H9 (cell line): ENCODE results near the gene ZNF587. TPM values are rescaled to one million over a fixed set of nuclear protein-coding genes. Genes with fewer than 3 reads are reported as not detected.
A peak's percentile ranks its signal among the peaks of the same experiment; 100 is the strongest.

Experiments
- DNase-seq: peaks from one replicate; pipeline ENCODE4 v3.0.0-alpha.2; 2017
- H2AFZ ChIP-seq: one replicate; pipeline ENCODE4 v1.6.1; 2013; ENCODE audit warnings: mild to moderate bottlenecking, low read length, control low read depth, moderate library complexity
- H2AK5ac ChIP-seq: 2 replicates; pipeline ENCODE4 v1.6.1; 2013; ENCODE audit warnings: low read length, control low read depth, mixed read lengths; ENCODE audit not compliant: insufficient read length
- H2BK120ac ChIP-seq: one replicate; pipeline ENCODE4 v1.6.1; 2013; ENCODE audit warnings: low read depth, mild to moderate bottlenecking, low read length, control low read depth, inconsistent platforms; ENCODE audit not compliant: poor library complexity, severe bottlenecking
- H2BK12ac ChIP-seq: 2 replicates; pipeline ENCODE4 v1.6.1; 2013; ENCODE audit warnings: low read length, control low read depth, mixed read lengths, low read depth; ENCODE audit not compliant: insufficient read length
- H2BK15ac ChIP-seq: 2 replicates; pipeline ENCODE4 v1.6.1; 2013; ENCODE audit warnings: low read depth, low read length, control low read depth
- H2BK20ac ChIP-seq: one replicate; pipeline ENCODE4 v1.6.1; 2013; ENCODE audit warnings: low read depth, mild to moderate bottlenecking, low read length, control low read depth, inconsistent platforms; ENCODE audit not compliant: poor library complexity, severe bottlenecking
- H2BK5ac ChIP-seq: 2 replicates; pipeline ENCODE4 v1.6.1; 2013; ENCODE audit warnings: low read length, control low read depth, mixed read lengths; ENCODE audit not compliant: insufficient read length
- H3K14ac ChIP-seq: 2 replicates; pipeline ENCODE4 v1.6.1; 2013; ENCODE audit warnings: low read length, control low read depth; ENCODE audit not compliant: insufficient read depth
- H3K18ac ChIP-seq: 2 replicates; pipeline ENCODE4 v1.6.1; 2013; ENCODE audit warnings: low read depth, mild to moderate bottlenecking, mixed read lengths, low read length, control low read depth; ENCODE audit not compliant: insufficient read length
- H3K23ac ChIP-seq: 2 replicates; pipeline ENCODE4 v1.6.1; 2013; ENCODE audit warnings: low read length, control low read depth, mixed read lengths, low read depth; ENCODE audit not compliant: insufficient read length
- H3K23me2 ChIP-seq: 2 replicates; pipeline ENCODE4 v1.6.1; 2013; ENCODE audit warnings: low read depth, mild to moderate bottlenecking, mixed read lengths, low read length, control low read depth; ENCODE audit not compliant: insufficient read length, poor library complexity, severe bottlenecking
- H3K27ac ChIP-seq: 2 replicates; pipeline ENCODE4 v1.5.1; 2013; ENCODE audit warnings: low read length, control low read depth, mixed read lengths, low read depth; ENCODE audit not compliant: insufficient read length
- H3K27me3 ChIP-seq: 2 replicates; pipeline ENCODE4 v1.6.1; 2013; ENCODE audit warnings: low read length, control low read depth, inconsistent platforms; ENCODE audit not compliant: insufficient read depth
- H3K4ac ChIP-seq: 2 replicates; pipeline ENCODE4 v1.6.1; 2013; ENCODE audit warnings: low read depth, mild to moderate bottlenecking, control low read depth, inconsistent platforms, low read length, moderate library complexity
- H3K4me1 ChIP-seq: 2 replicates; pipeline ENCODE4 v1.6.1; 2013; ENCODE audit warnings: low read length, control low read depth, inconsistent platforms; ENCODE audit not compliant: insufficient read depth
- H3K4me2 ChIP-seq: 2 replicates; pipeline ENCODE4 v1.6.1; 2013; ENCODE audit warnings: low read length, control low read depth, mixed read lengths; ENCODE audit not compliant: insufficient read length, insufficient read depth
- H3K56ac ChIP-seq: 2 replicates; pipeline ENCODE4 v1.6.1; 2013; ENCODE audit warnings: low read depth, mild to moderate bottlenecking, mixed read lengths, low read length, control low read depth; ENCODE audit not compliant: insufficient read length
- H3K79me1 ChIP-seq: 2 replicates; pipeline ENCODE4 v1.6.1; 2013; ENCODE audit warnings: low read depth, mild to moderate bottlenecking, moderate library complexity, low read length, control low read depth, inconsistent platforms; ENCODE audit not compliant: insufficient read depth, poor library complexity, severe bottlenecking
- H3K79me2 ChIP-seq: 2 replicates; pipeline ENCODE4 v1.6.1; 2013; ENCODE audit warnings: low read length, control low read depth, inconsistent platforms; ENCODE audit not compliant: insufficient read depth
- H3K9ac ChIP-seq: 2 replicates; pipeline ENCODE4 v1.6.1; 2013; ENCODE audit warnings: low read length, control low read depth, mixed read lengths; ENCODE audit not compliant: insufficient read length; ENCODE audit errors: extremely low read depth
- H3K9me3 ChIP-seq: one replicate; pipeline ENCODE4 v1.6.1; 2013; ENCODE audit warnings: low read depth, low read length, inconsistent platforms; ENCODE audit not compliant: control insufficient read depth
- H3T11ph ChIP-seq: one replicate; pipeline ENCODE4 v1.6.1; 2013; ENCODE audit warnings: mild to moderate bottlenecking, low read length, control low read depth, inconsistent platforms
- H4K20me1 ChIP-seq: one replicate; pipeline ENCODE4 v1.6.1; 2013; ENCODE audit not compliant: control insufficient read depth, insufficient read length, insufficient read depth
- H4K5ac ChIP-seq: 2 replicates; pipeline ENCODE4 v1.6.1; 2013; ENCODE audit warnings: low read depth, mild to moderate bottlenecking, mixed read lengths, low read length, control low read depth; ENCODE audit not compliant: insufficient read length
- H4K8ac ChIP-seq: replicated peaks from 2 replicates; pipeline ENCODE4 v1.6.1; 2013; ENCODE audit warnings: low read length, control low read depth, mixed read lengths, low read depth; ENCODE audit not compliant: insufficient read length
- H4K91ac ChIP-seq: 2 replicates; pipeline ENCODE4 v1.6.1; 2013; ENCODE audit warnings: low read depth, mild to moderate bottlenecking, moderate library complexity, mixed read lengths, low read length, control low read depth; ENCODE audit not compliant: insufficient read length
- H3K27ac Mint-ChIP-seq, 3 experiments: 2 replicates in 2 of 3; 3 replicates in 1 of 3; pipeline ENCODE4 v1.8.0; 2020 to 2021; ENCODE audit warnings: mixed read lengths in 3 of 3, mild to moderate bottlenecking in 1 of 3, moderate library complexity in 1 of 3
- H3K27me3 Mint-ChIP-seq: 2 replicates; pipeline ENCODE4 v1.8.0; 2021; ENCODE audit warnings: low read depth, mild to moderate bottlenecking, moderate library complexity, mixed read lengths
- H3K36me3 Mint-ChIP-seq, 3 experiments: 2 replicates in 2 of 3; 3 replicates in 1 of 3; pipeline ENCODE4 v1.8.0; 2020 to 2021; ENCODE audit warnings: low read depth in 3 of 3, mixed read lengths in 3 of 3; ENCODE audit not compliant: insufficient read depth in 1 of 3
- H3K4me1 Mint-ChIP-seq, 2 experiments: 2 replicates each; pipeline ENCODE4 v1.8.0; 2020; ENCODE audit warnings: mixed read lengths in 2 of 2
- H3K4me3 Mint-ChIP-seq, 2 experiments: 2 replicates in 1 of 2; 3 replicates in 1 of 2; pipeline ENCODE4 v1.8.0; 2020 to 2021; ENCODE audit warnings: mild to moderate bottlenecking in 2 of 2, mixed read lengths in 2 of 2, moderate library complexity in 1 of 2
- H3K9me3 Mint-ChIP-seq, 2 experiments: 2 replicates in 1 of 2; 3 replicates in 1 of 2; pipeline ENCODE4 v1.8.0; 2020; ENCODE audit warnings: mild to moderate bottlenecking in 2 of 2, mixed read lengths in 2 of 2, moderate library complexity in 1 of 2
- CTCF ChIP-seq: fragments of 200-600 bp; sonication (generic); conservative IDR thresholded peaks from 3 replicates; pipeline ENCODE4 v1.8.0; 2021; ENCODE audit warnings: antibody characterized with exemption, mild to moderate bottlenecking
- WGBS: extraction: QIAGEN DNeasy Blood & Tissue Kit; methylation state at CpG from one replicate; pipeline ENCODE4 v1.1.7; 2013; ENCODE audit warnings: missing lambda C conversion rate, low lambda C conversion rate, mixed read lengths; ENCODE audit not compliant: insufficient read length; ENCODE audit errors: extremely low coverage; 5-methylcytosine and 5-hydroxymethylcytosine counted together
- total RNA-seq: library from RNA; stranded (reverse); gene quantifications from 2 replicates; pipeline ENCODE4 v1.2.1, GENCODE V29; 2021

The ZNF587 gene
- total RNA-seq, 1 experiment from 2014 or later = 40.0 TPM

DNA sequence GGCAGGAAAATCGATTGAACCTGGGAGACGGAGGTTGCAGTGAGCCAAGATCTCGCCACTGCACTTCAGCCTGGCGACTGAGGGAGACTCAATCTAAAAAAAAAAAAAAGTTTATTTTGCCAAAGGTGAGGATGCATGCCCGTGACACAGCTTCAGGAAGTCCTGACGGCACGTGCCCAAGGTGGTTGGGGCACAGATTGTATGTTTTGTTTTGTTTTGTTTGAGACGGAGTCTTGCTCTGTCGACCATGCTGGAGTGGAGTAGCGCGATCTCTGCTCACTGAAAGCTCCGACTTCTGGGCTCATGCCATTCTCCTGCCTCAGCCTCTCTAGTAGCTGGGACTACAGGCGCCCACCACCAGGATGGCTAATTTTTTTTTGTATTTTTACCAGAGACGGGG is 31.7 kb upstream of the ZNF587 start:
- H3K79me2 ChIP-seq = peaks cover 25% of the 10 kb centered on the region; the same call in 1 of the 2 replicates
- H4K20me1 ChIP-seq = no peaks in the 10 kb centered on the region
- no peak overlapping the region for H2BK120ac ChIP-seq
- H3K18ac ChIP-seq = no peak overlapping the region
- no peak for DNase-seq
- Mint-ChIP-seq H3K27ac (peak overlapping the region in 2 of 3 experiments; percentile 66 to 81; a peak in 4 of 7 replicates), H3K4me1 (peaks cover 43 to 45% of the 10 kb centered on the region in 2 experiments), H3K4me3 (peak overlapping the region; percentile 96 to 98; a peak in 3 of 5 replicates), H3K27me3 (no peaks in the 10 kb centered on the region), H3K9me3 (peaks cover 0 to 2% of the 10 kb centered on the region in 2 experiments; a peak in 1 of 5 replicates), H3K36me3 (peaks cover 7 to 34% (median 28%) of the 10 kb centered on the region in 3 experiments)
- peaks cover under 1% of the 10 kb centered on the region for H3K79me1 ChIP-seq
- no peak overlapping the region for H3K56ac ChIP-seq
- H2BK12ac ChIP-seq = no peak overlapping the region
- H3K23me2 ChIP-seq = peaks cover 14% of the 10 kb centered on the region
- H2BK20ac ChIP-seq = no peak overlapping the region
- no peak overlapping the region for H3K9ac ChIP-seq
- H2BK15ac ChIP-seq = no peak overlapping the region
- H3K23ac ChIP-seq = no peak overlapping the region
- H3K27me3 ChIP-seq = no peaks in the 10 kb centered on the region
- H4K5ac ChIP-seq = no peak overlapping the region
- H3K4me2 ChIP-seq = no peak overlapping the region
- no peak overlapping the region for H3K27ac ChIP-seq
- H4K91ac ChIP-seq = no peak overlapping the region
- no peaks in the 10 kb centered on the region for H3K9me3 ChIP-seq
- H3T11ph ChIP-seq = no peak overlapping the region
- H3K4me1 ChIP-seq = no peaks in the 10 kb centered on the region; the same call in 1 of the 2 replicates
- H2AFZ ChIP-seq = no peak overlapping the region
- no peak overlapping the region for H4K8ac ChIP-seq
- H2BK5ac ChIP-seq = no peak overlapping the region
- no peak for TF ChIP-seq CTCF
- WGBS = no CpG with 5 or more reads among the region's 14 CpGs
- no peak overlapping the region for H3K14ac ChIP-seq
- no peak overlapping the region for H3K4ac ChIP-seq
- no peak overlapping the region for H2AK5ac ChIP-seq
